ENCODE results near the gene DOK7.
"Not testable (repeated sequence)": the region's sequence is repeated elsewhere in the genome, so short reads cannot be mapped to it uniquely, and the experiment has no call there.

Gene DOK7

DNA sequence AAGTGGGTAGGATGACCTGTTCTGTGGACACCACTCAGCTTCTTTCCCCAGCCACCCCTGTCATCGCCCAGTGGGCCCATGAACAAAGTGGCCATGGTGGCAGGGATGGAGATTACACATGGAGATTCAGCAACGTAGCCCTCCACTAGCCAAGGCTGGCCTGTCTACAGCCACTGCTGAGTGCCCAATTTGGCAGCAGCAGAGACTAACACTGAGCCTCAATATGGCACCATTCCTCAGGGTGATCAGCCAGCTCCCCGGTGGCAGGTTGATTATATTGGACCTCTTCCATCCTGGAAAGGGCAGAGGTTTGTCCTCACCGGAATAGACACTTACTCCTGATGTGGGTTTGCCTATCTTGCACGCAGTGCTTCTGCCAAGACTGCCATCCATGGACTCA lies 4.0 kb upstream of the DOK7 start:
- not testable (repeated sequence) for H3K27ac ChIP-seq (ENCODE audit: low read length); H3K36me3 ChIP-seq (ENCODE audit: insufficient read depth, low read depth, low read length); H3K4me3 ChIP-seq (ENCODE audit: low read length); H3K4me1 ChIP-seq (ENCODE audit: insufficient read depth, low read length); H3K9ac ChIP-seq (ENCODE audit: low read depth, low read length)
- Histone ChIP-seq H3K9me3 (ENCODE audit: insufficient read depth, low read depth, low read length) (peaks cover 13% of the 10 kb centered on the region; the same call in 1 of the 2 replicates), H3K27me3 (ENCODE audit: insufficient read depth, low read length) (peaks cover 76% of the 10 kb centered on the region)

GRCh38 chr4:3460926-3461325 lies 2.2 kb upstream of the DOK7 start:
- Histone ChIP-seq H3K9ac (ENCODE audit: low read depth, low read length) (no peak overlapping the region), H3K36me3 (ENCODE audit: insufficient read depth, low read depth, low read length) (no peaks in the 10 kb centered on the region), H3K4me1 (ENCODE audit: insufficient read depth, low read length) (no peaks in the 10 kb centered on the region), H3K27ac (ENCODE audit: low read length) (no peak overlapping the region), H3K4me3 (ENCODE audit: low read length) (no peak overlapping the region), H3K9me3 (ENCODE audit: insufficient read depth, low read depth, low read length) (no peaks in the 10 kb centered on the region), H3K27me3 (ENCODE audit: insufficient read depth, low read length) (peaks cover 90% of the 10 kb centered on the region)

DNA sequence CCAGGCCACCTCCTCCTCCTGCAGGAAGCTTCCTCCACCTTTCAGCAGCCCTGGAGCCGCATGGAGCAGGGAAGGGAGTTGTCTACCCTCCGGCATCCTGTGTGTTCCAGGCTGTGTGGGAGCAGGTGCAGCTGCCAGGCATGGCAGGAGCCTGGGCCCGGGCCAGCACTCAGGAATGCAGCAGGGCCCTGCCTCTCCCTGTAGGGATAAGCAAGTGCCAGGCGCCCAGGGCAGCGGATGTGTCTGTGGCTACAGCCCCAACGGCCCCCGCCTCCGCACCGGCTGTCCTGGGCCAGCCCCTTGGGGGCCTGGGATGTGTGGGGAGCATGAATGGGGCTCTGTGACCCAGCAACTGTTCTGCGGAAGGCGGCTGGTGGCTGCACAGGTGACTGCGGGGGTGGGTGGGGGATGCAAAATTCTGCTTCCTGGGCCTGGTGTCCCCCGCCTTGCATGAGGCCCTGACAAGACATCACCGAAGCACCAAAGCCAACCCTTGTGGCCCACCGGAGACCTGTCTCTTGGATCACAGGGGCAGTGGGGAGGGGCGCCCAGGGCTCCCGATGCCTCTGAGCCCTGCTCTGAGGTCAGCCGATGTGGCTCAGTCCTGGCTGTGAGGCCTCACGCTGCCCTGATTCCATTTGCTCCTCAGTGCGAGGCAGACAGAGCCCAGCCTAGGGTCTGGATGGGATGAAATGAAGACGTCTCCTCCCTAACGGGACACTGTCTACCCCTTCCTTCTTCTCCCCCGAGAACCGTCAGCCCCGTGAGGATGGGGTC lies 1.4 kb upstream of the DOK7 start:
- no peak overlapping the region for H3K4me3 ChIP-seq (ENCODE audit: low read length)
- H3K4me1 ChIP-seq (ENCODE audit: insufficient read depth, low read length) = no peaks in the 10 kb centered on the region
- H3K9me3 ChIP-seq (ENCODE audit: insufficient read depth, low read depth, low read length) = no peaks in the 10 kb centered on the region
- no peaks in the 10 kb centered on the region for H3K36me3 ChIP-seq (ENCODE audit: insufficient read depth, low read depth, low read length)
- no peak overlapping the region for H3K27ac ChIP-seq (ENCODE audit: low read length)
- H3K9ac ChIP-seq (ENCODE audit: low read depth, low read length) = no peak overlapping the region
- H3K27me3 ChIP-seq (ENCODE audit: insufficient read depth, low read length) = peaks cover 95% of the 10 kb centered on the region

DNA sequence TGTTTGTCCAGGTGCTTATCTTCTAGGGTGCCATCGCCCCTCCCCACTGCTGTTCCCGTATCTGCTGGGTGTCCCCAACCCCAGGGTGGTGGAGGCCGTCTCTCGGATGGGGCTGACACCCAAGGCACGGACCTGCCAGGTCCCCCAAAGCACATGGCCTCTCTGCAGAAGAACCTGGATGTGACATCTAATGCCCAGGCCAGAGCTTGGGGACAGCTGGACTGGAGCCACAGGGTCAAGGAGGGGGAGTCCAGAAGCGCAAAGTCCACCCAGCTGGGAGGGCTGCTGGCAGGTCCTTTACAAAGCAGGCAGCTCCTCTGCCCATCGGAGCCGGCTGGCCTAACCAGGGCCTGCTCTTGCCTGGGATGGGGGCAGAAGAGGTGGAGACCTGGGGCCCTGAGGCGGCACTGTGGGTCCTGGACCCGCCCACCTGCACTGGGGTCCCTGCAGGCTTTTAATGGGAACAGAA lies 751 bp upstream of the DOK7 start:
- no peaks in the 10 kb centered on the region for H3K9me3 ChIP-seq (ENCODE audit: insufficient read depth, low read depth, low read length)
- no peak overlapping the region for H3K4me3 ChIP-seq (ENCODE audit: low read length)
- no peaks in the 10 kb centered on the region for H3K4me1 ChIP-seq (ENCODE audit: insufficient read depth, low read length)
- no peak overlapping the region for H3K27ac ChIP-seq (ENCODE audit: low read length)
- H3K9ac ChIP-seq (ENCODE audit: low read depth, low read length) = no peak overlapping the region
- H3K27me3 ChIP-seq (ENCODE audit: insufficient read depth, low read length) = peaks cover 89% of the 10 kb centered on the region
- no peaks in the 10 kb centered on the region for H3K36me3 ChIP-seq (ENCODE audit: insufficient read depth, low read depth, low read length)

DNA sequence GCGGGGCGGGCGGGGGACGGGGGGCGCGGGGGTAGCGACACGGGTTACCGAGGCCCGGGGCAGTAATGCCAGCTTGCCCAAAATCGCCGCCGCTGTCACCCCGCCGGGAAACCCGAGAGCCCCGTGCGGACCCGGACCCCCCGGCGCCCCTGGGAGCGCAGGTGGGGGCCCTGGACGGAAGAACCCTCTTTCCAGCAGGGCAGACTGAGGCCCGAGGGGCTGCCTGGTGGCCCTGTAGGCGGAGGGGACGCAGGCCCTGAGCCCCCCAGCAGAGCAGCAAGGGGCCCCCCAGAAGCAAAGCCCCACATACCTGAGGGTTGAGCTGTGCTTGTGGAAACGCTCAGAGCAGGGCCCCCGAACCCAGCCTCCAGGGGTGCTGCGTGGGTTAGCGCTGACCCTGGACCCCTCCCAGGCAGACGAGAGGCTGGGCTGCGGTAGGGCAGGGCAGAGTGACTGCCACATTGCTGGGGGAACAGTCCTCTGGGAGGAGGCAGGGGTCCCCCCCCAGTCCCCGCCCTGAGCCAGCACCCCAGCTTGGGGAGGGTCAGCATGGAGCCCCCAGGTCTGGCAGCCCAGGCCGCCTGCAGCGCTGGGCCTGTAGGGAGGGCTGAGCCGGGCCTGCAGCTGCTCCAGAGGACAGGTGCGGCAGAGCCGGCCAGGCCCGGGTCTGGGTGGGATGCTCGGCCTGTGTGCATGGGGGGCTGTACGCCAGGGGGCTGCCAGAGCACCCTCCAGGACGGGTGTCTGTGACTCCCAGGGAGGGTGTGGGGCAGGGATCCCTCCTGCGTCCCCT lies 646 bp downstream of the DOK7 start:
- no peaks in the 10 kb centered on the region for H3K9me3 ChIP-seq (ENCODE audit: insufficient read depth, low read depth, low read length)
- no peak overlapping the region for H3K27ac ChIP-seq (ENCODE audit: low read length)
- H3K4me1 ChIP-seq (ENCODE audit: insufficient read depth, low read length) = no peaks in the 10 kb centered on the region
- peaks cover 81% of the 10 kb centered on the region for H3K27me3 ChIP-seq (ENCODE audit: insufficient read depth, low read length)
- no peak overlapping the region for H3K9ac ChIP-seq (ENCODE audit: low read depth, low read length)
- H3K4me3 ChIP-seq (ENCODE audit: low read length) = no peak overlapping the region
- no peaks in the 10 kb centered on the region for H3K36me3 ChIP-seq (ENCODE audit: insufficient read depth, low read depth, low read length)

DNA sequence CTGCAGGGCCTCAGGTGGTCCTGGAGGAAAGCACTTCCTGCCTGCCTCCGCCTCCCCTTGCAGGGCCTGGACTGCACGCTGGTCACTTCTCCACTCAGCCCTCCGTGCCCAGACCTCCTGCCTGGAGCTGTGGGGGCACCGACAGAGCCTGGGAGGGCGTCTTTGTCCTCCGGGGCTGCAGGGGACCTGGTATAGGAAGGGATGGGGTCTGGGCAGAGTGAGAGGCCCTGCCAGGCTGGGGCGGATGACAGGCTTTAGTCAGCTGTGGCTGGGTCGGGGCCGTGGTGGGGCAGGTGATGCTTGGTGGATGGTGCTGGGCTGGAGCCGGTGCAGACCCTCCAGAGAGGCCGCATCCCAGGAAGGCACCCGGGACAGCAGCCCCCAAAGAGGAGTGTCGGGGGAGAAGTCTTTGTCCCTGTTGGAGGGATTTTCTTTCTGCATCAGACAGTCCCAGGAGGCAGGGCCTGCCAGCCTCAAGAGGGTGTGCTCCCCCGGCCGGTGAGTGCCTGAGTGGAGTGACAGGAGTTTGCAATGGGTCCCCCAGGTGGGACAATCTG lies 1.3 kb downstream of the DOK7 start:
- Histone ChIP-seq H3K4me3 (ENCODE audit: low read length) (no peak overlapping the region), H3K27me3 (ENCODE audit: insufficient read depth, low read length) (peaks cover 76% of the 10 kb centered on the region), H3K9ac (ENCODE audit: low read depth, low read length) (no peak overlapping the region), H3K9me3 (ENCODE audit: insufficient read depth, low read depth, low read length) (no peaks in the 10 kb centered on the region), H3K27ac (ENCODE audit: low read length) (no peak overlapping the region), H3K36me3 (ENCODE audit: insufficient read depth, low read depth, low read length) (no peaks in the 10 kb centered on the region), H3K4me1 (ENCODE audit: insufficient read depth, low read length) (no peaks in the 10 kb centered on the region)

DNA sequence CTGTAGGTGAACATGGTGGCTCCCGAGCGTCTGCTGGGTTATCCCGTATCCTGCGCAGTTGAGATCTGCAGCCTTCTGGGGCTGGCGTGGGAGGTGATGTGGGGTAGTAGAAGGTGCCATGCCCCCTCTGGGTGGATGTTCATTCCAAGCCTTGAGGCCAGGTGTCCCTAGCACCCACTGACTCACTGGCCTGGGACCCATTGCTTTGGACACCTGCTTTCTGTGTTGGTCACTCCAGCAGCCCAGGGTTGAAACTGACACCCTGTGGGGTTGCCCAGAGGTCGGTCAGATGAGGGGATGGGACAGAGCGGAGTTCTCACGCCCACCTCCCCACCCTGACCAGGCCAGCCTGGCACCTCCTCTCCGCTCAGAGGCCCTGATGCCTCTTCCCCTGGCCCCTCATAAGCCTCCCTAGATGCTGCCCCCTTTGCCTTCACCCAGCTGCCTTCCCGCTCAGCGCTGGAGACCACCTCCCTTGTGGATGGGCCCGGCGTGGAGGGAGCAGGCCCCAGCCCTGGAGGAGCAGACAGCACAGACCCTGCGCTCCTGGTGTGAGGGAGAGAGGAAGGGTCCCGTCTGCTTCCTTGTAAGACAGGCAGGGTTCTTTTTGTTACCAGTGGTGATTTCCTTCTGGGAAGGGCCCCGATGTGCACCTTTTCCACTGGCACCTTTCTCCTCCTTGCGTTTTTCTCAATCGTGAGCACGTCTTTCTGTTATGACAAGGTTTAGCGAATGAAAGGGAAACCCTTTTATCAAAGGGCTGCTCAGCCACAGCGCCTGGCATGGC lies 2.0 kb downstream of the DOK7 start:
- Histone ChIP-seq H3K9me3 (ENCODE audit: insufficient read depth, low read depth, low read length) (no peaks in the 10 kb centered on the region), H3K27me3 (ENCODE audit: insufficient read depth, low read length) (peaks cover 76% of the 10 kb centered on the region), H3K36me3 (ENCODE audit: insufficient read depth, low read depth, low read length) (no peaks in the 10 kb centered on the region), H3K4me1 (ENCODE audit: insufficient read depth, low read length) (no peaks in the 10 kb centered on the region), H3K27ac (ENCODE audit: low read length) (no peak overlapping the region), H3K4me3 (ENCODE audit: low read length) (no peak overlapping the region), H3K9ac (ENCODE audit: low read depth, low read length) (no peak overlapping the region)

- H3K36me3 ChIP-seq (ENCODE audit: insufficient read depth, low read depth, low read length) = no peaks in the 10 kb centered on the region
- H3K4me1 ChIP-seq (ENCODE audit: insufficient read depth, low read length) = no peaks in the 10 kb centered on the region
- H3K4me3 ChIP-seq (ENCODE audit: low read length) = no peak overlapping the region
- H3K27ac ChIP-seq (ENCODE audit: low read length) = no peak overlapping the region
- H3K27me3 ChIP-seq (ENCODE audit: insufficient read depth, low read length) = peaks cover 76% of the 10 kb centered on the region
- H3K9ac ChIP-seq (ENCODE audit: low read depth, low read length) = no peak overlapping the region
- H3K9me3 ChIP-seq (ENCODE audit: insufficient read depth, low read depth, low read length) = no peaks in the 10 kb centered on the region
Observed at GRCh38 chr4:3465698-3466671, 2.9 kb downstream of the DOK7 start.

DNA sequence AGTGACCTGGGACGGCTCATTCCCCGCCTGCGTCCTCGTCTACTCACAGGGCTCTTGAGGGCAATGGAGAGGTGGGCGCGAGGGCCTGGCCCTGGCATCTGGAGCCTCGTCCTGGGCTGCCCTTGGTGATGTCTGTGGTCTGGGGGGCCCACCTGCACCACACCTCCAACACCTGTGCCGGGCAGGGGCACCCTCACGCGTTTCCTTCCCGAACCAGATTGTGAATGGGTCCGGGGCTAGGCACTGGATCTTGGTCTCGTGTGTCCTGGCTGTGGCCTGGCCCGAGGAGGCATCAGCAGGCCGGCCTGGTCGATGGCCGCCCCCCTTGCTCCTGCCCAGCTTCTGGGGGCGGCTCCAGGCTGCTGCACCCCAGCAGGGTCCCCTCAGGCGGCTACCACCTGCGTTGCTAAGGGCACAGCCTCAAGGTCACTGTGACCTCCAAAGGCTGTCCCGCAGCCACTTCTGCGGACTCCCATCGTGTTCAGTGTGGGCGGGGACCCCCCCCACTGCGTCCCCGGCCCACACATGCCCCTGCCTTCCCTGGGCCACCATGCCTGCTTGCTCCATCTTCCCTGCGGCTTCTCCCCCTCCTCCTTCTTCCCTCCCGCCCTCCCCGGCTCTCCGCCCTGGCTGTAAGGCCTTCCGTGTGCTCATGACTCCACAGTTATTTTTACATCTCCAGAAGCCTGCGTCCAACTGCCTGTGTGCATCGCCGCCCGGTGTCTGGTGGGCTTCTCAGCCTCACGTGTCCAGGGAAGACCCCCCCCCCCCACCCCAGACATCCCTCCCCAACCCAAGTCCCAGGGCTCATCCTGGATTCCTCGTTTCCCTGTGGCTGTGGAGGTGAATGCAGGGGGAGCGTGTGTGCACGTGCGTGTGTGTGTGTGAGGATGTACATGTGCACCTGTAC lies 3.8 kb downstream of the DOK7 start:
- Histone ChIP-seq H3K9me3 (ENCODE audit: insufficient read depth, low read depth, low read length) (no peaks in the 10 kb centered on the region), H3K27ac (ENCODE audit: low read length) (no peak overlapping the region), H3K4me1 (ENCODE audit: insufficient read depth, low read length) (no peaks in the 10 kb centered on the region), H3K27me3 (ENCODE audit: insufficient read depth, low read length) (peaks cover 76% of the 10 kb centered on the region), H3K36me3 (ENCODE audit: insufficient read depth, low read depth, low read length) (no peaks in the 10 kb centered on the region), H3K4me3 (ENCODE audit: low read length) (no peak overlapping the region), H3K9ac (ENCODE audit: low read depth, low read length) (no peak overlapping the region)

GRCh38 chr4:3467601-3468031 lies 4.5 kb downstream of the DOK7 start:
- H3K27me3 ChIP-seq (ENCODE audit: insufficient read depth, low read length) = peaks cover 76% of the 10 kb centered on the region
- no peaks in the 10 kb centered on the region for H3K9me3 ChIP-seq (ENCODE audit: insufficient read depth, low read depth, low read length)
- no peak overlapping the region for H3K4me3 ChIP-seq (ENCODE audit: low read length)
- no peak overlapping the region for H3K27ac ChIP-seq (ENCODE audit: low read length)
- no peaks in the 10 kb centered on the region for H3K4me1 ChIP-seq (ENCODE audit: insufficient read depth, low read length)
- H3K36me3 ChIP-seq (ENCODE audit: insufficient read depth, low read depth, low read length) = no peaks in the 10 kb centered on the region
- no peak overlapping the region for H3K9ac ChIP-seq (ENCODE audit: low read depth, low read length)
